WTC11 (cell line): Measurements from ENCODE around the gene MYBPC2.

Experiments used
- ATF3 ChIP-seq: sonication (generic); formaldehyde crosslinking; conservative IDR thresholded peaks from 2 replicates; pipeline ENCODE4 v1.8.1; 2022; ENCODE audit warnings: mild to moderate bottlenecking, missing genetic modification reagents
- CTCF ChIP-seq: fragments of 200-600 bp; IDR thresholded peaks from 2 replicates; pipeline ENCODE4 v1.8.0; 2022; ENCODE audit warnings: antibody characterized with exemption
- E2F4 ChIP-seq: sonication (generic); formaldehyde crosslinking; IDR thresholded peaks from 2 replicates; pipeline ENCODE4 v1.8.1; 2022; ENCODE audit warnings: low read depth, mild to moderate bottlenecking, moderate library complexity, missing genetic modification reagents, borderline replicate concordance
- E2F5 ChIP-seq: sonication (generic); formaldehyde crosslinking; IDR thresholded peaks from 2 replicates; pipeline ENCODE4 v1.8.1; 2022; ENCODE audit warnings: mild to moderate bottlenecking, moderate library complexity, missing genetic modification reagents
- ELF4 ChIP-seq: sonication (generic); formaldehyde crosslinking; IDR thresholded peaks from 2 replicates; pipeline ENCODE4 v1.8.1; 2022; ENCODE audit warnings: low read depth, mild to moderate bottlenecking, moderate library complexity, missing genetic modification reagents
- ERG ChIP-seq: fragments of 250-450 bp; sonication (Bioruptor Pico); IDR thresholded peaks from 2 replicates; pipeline ENCODE4 v1.8.0; 2021; ENCODE audit warnings: mild to moderate bottlenecking
- FOXK1 ChIP-seq: sonication (generic); formaldehyde crosslinking; IDR thresholded peaks from 2 replicates; pipeline ENCODE4 v1.8.0; 2022; ENCODE audit warnings: mild to moderate bottlenecking, moderate library complexity, missing genetic modification reagents
- GTF2I ChIP-seq: fragments of 250-450 bp; sonication (Bioruptor Pico); conservative IDR thresholded peaks from 2 replicates; pipeline ENCODE4 v1.4.0; 2021; ENCODE audit warnings: mild to moderate bottlenecking
- NR3C1 ChIP-seq: sonication (generic); formaldehyde crosslinking; conservative IDR thresholded peaks from 2 replicates; pipeline ENCODE4 v1.8.1; 2023; ENCODE audit warnings: low read depth, mild to moderate bottlenecking, missing genetic modification reagents
- TEAD4 ChIP-seq: sonication (generic); formaldehyde crosslinking; IDR thresholded peaks from 2 replicates; pipeline ENCODE4 v1.8.0; 2022; ENCODE audit warnings: mild to moderate bottlenecking, missing genetic modification reagents
- ZNF121 ChIP-seq: sonication (generic); formaldehyde crosslinking; IDR thresholded peaks from 2 replicates; pipeline ENCODE4 v1.8.0; 2023; ENCODE audit warnings: missing genetic modification reagents
- ZNF138 ChIP-seq: sonication (generic); formaldehyde crosslinking; conservative IDR thresholded peaks from 2 replicates; pipeline ENCODE4 v1.8.1; 2022; ENCODE audit warnings: mild to moderate bottlenecking, moderate library complexity, missing genetic modification reagents

GRCh38 chr19:50420127-50420526, 12.6 kb upstream of the MYBPC2 start:
- TF ChIP-seq GTF2I (CRISPR knock-in tag) = no peak
- no peak for TF ChIP-seq NR3C1 (CRISPR knock-in tag)
- no peak for TF ChIP-seq CTCF
- no peak for TF ChIP-seq E2F4 (CRISPR knock-in tag)
- TF ChIP-seq FOXK1 (CRISPR knock-in tag) = no peak
- no peak for TF ChIP-seq ELF4 (CRISPR knock-in tag)
- no peak for TF ChIP-seq ZNF121 (CRISPR knock-in tag)
- TF ChIP-seq E2F5 = no peak
- no peak for TF ChIP-seq ERG (CRISPR knock-in tag)
- no peak for TF ChIP-seq ZNF138
- TF ChIP-seq ATF3 = no peak
- no peak for TF ChIP-seq TEAD4
